ENCODE data around the gene GMPPA.

GRCh38 chr2:219553463-219553963 is 54.8 kb downstream of the GMPPA start:
- TF ChIP-seq, protein P1, sequence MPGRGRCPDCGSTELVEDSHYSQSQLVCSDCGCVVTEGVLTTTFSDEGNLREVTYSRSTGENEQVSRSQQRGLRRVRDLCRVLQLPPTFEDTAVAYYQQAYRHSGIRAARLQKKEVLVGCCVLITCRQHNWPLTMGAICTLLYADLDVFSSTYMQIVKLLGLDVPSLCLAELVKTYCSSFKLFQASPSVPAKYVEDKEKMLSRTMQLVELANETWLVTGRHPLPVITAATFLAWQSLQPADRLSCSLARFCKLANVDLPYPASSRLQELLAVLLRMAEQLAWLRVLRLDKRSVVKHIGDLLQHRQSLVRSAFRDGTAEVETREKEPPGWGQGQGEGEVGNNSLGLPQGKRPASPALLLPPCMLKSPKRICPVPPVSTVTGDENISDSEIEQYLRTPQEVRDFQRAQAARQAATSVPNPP (IDR thresholded peaks at IDR 0.05; ENCODE audit: borderline replicate concordance, insufficient read depth, insufficient read length), result no peak
- no peak for TF ChIP-seq ZNF274 (IDR thresholded peaks at IDR 0.05; ENCODE audit: borderline replicate concordance, low read depth, low read length)
- no peak for TF ChIP-seq ZNF232 (CRISPR knock-in tag; IDR thresholded peaks at IDR 0.05)
- no peak for TF ChIP-seq FOXJ2 (tag; IDR thresholded peaks at IDR 0.05)
- no peak for TF ChIP-seq BRD9 (IDR thresholded peaks at IDR 0.05; ENCODE audit: low read depth, partially characterized antibody)
- TF ChIP-seq LEF1 (IDR thresholded peaks at IDR 0.05), result no peak
- no peak for TF ChIP-seq NFIC (IDR thresholded peaks at IDR 0.05)
- TF ChIP-seq CEBPB (tag; IDR thresholded peaks at IDR 0.05), result no peak

Data from K562 (cell line).